ENCODE data around the gene HIC1.

DNA sequence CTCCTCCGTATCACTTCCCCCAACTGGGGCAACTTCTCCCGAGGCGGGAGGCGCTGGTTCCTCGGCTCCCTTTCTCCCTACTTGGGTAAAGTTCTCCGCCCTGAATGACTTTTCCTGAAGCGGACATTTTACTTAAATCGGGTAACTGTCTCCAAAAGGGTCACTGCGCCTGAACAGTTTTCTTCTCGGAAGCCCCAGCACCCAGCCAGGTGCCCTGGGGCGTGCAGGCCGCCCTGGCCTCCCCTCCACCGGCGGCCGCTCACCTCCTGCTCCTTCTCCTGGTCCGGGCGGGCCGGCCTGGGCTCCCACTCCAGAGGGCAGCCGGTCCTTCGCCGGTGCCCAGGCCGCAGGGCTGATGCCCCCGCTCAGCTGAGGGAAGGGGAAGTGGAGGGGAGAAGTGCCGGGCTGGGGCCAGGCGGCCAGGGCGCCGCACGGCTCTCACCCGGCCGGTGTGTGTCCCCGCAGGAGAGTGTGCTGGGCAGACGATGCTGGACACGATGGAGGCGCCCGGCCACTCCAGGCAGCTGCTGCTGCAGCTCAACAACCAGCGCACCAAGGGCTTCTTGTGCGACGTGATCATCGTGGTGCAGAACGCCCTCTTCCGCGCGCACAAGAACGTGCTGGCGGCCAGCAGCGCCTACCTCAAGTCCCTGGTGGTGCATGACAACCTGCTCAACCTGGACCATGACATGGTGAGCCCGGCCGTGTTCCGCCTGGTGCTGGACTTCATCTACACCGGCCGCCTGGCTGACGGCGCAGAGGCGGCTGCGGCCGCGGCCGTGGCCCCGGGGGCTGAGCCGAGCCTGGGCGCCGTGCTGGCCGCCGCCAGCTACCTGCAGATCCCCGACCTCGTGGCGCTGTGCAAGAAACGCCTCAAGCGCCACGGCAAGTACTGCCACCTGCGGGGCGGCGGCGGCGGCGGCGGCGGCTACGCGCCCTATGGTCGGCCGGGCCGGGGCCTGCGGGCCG is 1.6 kb downstream of the HIC1 start:
- TF ChIP-seq, protein P1, sequence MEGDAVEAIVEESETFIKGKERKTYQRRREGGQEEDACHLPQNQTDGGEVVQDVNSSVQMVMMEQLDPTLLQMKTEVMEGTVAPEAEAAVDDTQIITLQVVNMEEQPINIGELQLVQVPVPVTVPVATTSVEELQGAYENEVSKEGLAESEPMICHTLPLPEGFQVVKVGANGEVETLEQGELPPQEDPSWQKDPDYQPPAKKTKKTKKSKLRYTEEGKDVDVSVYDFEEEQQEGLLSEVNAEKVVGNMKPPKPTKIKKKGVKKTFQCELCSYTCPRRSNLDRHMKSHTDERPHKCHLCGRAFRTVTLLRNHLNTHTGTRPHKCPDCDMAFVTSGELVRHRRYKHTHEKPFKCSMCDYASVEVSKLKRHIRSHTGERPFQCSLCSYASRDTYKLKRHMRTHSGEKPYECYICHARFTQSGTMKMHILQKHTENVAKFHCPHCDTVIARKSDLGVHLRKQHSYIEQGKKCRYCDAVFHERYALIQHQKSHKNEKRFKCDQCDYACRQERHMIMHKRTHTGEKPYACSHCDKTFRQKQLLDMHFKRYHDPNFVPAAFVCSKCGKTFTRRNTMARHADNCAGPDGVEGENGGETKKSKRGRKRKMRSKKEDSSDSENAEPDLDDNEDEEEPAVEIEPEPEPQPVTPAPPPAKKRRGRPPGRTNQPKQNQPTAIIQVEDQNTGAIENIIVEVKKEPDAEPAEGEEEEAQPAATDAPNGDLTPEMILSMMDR (conservative IDR thresholded peaks at IDR 0.05 in 1 of 2, IDR thresholded peaks at IDR 0.05 in 1 of 2; ENCODE audit: extremely low read depth in 1 of 2, insufficient read depth in 1 of 2, low read depth in 1 of 2, low read length in 2 of 2), result no peak
- no peak for TF ChIP-seq EZH2 (IDR thresholded peaks at IDR 0.05; ENCODE audit: borderline replicate concordance, low read length)
